Hematopoietic multipotent progenitor cell treated with erythropoietin and hydrocortisone succinate and interleukin-3 and kit ligand, for 8 days (in vitro differentiated cells): ENCODE results near the gene OR51G1.
A peak's percentile ranks its signal among the peaks of the same experiment; 100 is the strongest.
"Not testable (repeated sequence)": the region's sequence is repeated elsewhere in the genome, so short reads cannot be mapped to it uniquely, and the experiment has no call there.

Source experiments
- DNase-seq: peaks from one replicate; pipeline ENCODE4 v3.0.0-alpha.2; 2015

The OR51G1 gene, protein sequence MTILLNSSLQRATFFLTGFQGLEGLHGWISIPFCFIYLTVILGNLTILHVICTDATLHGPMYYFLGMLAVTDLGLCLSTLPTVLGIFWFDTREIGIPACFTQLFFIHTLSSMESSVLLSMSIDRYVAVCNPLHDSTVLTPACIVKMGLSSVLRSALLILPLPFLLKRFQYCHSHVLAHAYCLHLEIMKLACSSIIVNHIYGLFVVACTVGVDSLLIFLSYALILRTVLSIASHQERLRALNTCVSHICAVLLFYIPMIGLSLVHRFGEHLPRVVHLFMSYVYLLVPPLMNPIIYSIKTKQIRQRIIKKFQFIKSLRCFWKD

DNA sequence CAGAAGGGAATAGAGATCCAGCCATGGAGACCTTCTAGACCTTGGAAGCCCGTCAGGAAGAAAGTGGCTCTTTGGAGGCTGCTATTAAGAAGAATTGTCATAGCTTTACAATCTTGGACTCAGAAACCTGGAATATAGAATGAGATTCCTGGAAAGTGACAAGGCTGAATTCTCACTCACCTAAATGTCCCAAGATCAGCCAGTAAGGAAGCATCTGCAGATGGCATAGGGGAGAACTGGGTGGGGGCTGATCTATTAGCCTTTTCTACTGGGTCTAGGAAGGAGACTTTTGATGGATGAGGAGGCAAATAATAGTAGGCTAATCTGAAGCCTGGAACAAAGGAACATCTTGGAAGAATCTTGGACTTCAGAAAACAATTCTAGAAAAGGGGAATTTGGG, at the start of gene OR51G1:
Gene OR51G1, minus strand, starts transcription at position 101 of the 400 bp plus-strand sequence. Its CDS starts 0 bp downstream, at position 101.
- no peak for DNase-seq

DNA sequence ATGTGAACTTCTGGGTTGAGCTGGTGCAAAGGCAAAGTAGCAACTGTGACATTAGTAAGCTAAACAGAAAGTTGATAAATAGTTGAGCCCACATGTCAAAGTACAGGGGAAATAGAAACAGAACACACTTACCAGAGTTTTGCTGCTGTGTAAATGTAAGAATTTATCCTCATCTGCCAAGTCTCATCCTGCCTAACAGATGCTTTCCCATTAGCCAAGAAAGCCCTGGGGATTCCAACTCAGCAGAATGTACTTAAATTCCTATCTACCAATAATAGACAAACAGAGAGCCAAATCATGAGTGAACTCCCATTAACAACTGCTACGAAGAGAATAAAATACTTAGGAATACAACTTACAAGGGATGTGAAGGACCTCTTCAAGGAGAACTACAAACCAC, 38.7 kb upstream of the OR51G1 start:
- DNase-seq, result no peak

DNA sequence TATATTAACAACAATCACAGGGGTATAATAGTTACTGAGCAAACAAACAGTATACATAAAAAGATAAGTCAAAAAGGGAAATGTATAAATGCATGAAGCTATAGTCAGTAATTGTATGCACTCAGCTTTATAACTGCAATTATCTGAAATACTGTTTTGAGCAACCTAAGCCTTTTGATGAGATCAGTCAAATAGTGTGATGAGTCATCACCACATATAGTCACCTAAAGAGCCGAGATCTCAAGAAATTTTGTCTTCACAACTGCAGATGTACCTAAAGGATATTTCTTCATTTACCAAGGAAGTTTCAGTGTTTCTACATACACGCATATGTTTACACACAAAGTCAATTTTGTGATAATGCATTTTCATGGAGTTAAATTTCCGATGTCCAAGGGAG, 36.7 kb upstream of the OR51G1 start:
- DNase-seq, result no peak

DNA sequence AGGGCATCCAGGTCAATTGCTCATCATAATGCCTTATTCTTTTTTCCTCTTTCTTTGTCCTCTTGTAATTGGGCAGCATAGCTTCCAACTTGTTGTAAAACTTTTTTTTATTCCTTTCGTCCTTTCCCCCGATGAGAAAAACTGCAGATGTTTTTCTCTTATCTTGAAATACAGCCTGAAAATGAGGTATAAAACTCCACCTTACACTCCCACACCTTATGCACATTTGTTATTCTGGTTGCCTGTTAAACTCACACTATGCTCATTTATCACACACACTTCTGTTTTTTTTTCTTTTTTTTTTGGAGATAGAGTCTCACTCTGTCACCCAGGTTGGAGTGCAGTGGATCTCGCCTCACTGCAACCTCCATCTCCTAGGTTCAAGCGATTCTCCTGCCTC, 33.3 kb upstream of the OR51G1 start:
- DNase-seq, result no peak

DNA sequence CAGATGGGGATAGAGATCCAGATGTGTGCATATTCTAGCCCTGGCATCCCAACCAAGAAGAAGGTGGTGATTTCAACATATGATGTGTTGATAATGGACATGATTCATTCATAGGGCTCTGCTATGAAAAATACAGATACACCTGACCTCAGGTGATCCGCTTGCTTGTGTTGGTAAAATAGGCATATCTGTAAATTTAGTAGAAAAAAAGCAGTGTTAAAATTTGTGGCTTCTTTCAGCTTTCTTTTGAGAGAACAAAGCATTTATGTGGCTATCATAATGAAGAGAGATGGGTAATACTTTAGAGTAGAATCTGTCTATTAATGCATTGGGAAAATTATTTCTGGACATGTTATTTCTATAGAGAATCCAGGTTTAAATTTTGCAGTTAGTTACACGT, 31.5 kb upstream of the OR51G1 start, which contains the start of gene OR51A2:
Gene OR51A2, minus strand, starts transcription at position 101 of the 400 bp plus-strand sequence. Its CDS starts 0 bp downstream, at position 101.
- DNase-seq, result not testable (repeated sequence)

DNA sequence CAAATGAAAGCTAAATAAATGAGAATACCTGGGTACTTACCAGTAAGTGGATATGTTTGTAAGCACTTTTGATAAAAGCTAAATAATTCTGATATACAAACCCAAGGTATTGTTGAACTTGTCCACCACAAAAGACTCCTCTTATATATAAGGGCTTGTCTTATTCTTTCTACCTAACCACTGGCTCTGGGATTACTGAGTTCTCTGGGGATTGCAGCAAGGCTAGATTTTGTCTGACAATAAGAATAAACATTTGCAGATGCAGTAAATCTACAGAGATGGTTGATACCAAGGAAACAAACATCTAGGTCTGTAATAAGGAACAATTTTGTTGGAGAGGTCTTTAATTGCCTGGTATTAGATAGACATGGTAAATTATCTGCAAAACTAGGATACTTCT, 23.4 kb upstream of the OR51G1 start, which contains the start of gene OR51A4:
Gene OR51A4, minus strand, starts transcription at position 101 of the 400 bp plus-strand sequence. CDS start 505 bp downstream, outside the sequence.
- no peak for DNase-seq

DNA sequence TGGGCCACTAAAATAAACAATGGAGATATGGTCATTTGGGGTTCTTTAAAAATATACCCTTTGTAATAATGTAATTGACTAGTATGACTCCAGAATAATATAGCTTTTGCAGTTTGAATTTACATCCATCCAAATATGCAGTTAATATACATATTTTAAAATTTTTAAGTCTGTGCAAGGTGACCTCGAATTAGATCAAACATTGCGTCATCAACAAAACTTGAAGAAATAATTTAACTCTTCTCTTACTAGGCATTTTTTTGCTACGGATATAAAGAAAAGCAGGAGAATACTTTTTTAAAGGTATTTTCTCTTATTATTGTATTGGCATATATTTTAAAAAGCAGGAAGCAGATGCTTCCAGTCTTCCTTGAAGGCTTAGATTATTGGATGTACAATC, 12.6 kb upstream of the OR51G1 start:
- DNase-seq, result no peak

DNA sequence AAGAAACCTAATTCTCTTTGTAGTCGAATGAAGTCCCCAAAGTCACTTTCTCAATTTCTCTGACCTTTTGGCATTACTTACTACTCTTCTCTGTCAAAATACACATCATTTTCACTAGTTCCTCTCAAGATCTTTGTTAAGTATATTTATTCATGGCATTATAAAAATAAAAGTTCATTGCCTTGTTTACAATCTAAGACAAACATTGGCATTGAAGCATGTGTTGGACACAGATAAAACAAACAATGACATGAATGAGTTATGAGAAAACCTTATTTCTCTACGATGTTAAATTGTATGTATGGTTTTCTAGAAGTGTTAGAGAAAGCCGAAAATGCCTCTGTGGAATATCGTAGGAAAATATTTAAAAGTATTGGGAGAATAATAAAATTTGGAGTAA, 8.6 kb upstream of the OR51G1 start:
- DNase-seq, result no peak

DNA sequence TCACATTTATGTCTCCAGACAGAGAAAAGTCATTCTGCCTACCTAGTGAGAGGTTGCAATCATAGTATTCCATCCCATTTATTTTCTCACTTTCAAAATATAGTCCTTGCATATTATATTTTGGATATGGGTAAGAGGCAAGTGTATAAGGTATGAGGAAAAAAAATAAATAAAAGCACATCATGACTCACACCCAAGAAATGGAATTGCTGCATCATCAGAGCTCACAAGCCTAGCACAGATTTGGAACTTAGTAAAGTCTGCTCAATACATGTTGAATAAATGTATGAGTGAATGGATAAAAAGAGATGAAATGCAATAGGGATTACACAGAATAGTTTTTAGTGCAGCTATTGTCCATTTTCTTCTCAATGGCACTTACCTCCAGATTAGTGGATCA, 2.5 kb upstream of the OR51G1 start:
- no peak for DNase-seq

DNA sequence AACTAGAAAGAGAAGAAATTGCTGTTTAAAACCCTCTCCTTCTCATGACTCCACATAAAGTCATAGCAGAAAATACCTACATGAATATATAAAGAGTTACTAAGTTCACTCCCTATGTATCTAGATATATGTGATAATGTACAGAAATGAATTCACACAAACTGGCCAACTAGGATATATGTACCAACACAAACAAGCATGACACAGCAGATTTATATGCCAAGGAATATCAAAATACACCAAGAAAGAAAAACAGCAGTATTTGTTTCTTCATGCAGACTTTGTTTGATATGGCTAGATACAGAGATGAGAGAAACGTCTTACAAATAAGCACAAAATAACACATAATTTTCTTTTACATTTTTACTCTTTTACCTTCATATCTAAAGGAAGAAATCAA, 1.8 kb downstream of the OR51G1 start:
- DNase-seq, result no peak

DNA sequence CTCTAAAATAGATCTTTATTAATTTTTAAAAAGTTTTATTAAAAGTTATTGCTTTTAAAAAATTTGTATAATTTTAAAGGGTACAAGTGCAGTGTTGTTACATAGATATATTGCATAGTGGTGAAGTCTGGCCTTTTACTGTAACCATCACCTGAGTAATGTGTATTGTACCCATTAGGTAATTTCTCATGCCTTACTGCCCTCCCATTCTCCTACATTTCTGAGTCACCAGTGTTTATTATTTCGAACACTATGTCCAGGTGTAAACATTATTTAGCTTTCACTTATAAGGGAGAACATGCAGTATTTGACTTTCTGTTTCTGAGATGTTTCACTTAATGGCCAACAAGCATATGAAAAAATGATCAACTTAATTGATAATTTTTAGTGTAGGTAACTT, 2.3 kb downstream of the OR51G1 start:
- no peak for DNase-seq

DNA sequence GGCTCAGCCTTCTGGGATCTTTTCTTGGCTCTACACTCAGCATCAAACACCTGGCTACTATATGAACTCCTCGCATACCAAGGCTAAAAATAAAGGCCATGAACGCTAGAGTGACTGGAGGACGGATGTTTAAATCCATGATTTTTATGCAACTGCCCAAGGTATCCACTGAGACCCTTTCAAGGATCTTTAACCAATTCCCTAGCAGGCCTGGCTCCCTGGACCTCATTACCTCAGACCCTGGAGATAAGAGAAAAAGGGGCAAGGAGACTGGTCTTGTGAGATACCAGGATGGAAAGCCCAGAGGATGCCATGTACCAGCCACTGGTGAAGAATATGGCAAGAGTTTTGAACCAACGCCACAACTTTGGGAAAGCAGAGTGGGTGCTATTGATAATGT, 4.9 kb downstream of the OR51G1 start, which contains the start of gene OR51G2:
Gene OR51G2, minus strand, starts transcription at position 101 of the 400 bp plus-strand sequence. CDS start 3,687 bp downstream, outside the sequence.
- DNase-seq, result no peak

DNA sequence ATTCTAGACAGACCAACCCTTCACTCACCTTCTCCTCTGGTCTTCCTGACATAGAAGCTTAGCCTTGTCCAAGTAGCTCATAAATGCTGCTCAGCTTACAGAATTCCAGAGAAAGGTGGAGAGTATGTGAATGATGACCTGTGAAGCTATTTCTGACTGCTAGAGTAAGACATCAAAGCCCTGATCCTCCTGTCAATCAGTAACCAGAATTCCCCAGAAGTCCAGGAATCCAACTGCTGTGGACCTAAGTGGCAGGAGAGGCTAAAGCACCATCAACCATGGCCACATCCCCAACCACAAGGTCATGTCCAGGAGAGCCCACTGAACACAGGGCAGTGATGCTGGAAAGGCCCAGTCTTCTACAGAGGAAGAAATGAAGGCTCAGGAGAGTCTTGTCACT, 7.6 kb downstream of the OR51G1 start:
- DNase-seq, result no peak

DNA sequence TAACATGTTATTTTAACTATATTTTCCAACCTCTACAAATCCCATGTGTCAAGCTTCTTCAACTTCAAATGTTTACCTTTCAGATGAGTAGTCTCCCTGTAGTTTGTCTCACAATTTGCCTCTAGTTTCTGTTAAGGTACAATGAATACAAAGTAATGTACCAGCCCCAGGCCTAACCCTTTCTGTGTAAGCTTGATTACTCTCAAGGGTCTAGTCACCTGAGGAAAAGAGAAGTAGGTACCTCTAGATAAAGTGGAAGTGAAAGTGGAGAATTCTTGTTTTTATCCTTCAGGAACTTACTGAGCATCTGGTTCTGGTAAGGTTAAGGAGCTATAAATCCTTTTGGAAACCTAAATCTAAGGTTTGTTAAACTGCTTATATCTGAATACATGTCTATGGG, 20.7 kb downstream of the OR51G1 start, which contains the start of gene OR51A7:
Gene OR51A7, plus strand, starts transcription at position 300 of the 400 bp plus-strand sequence. CDS start 3,587 bp downstream, outside the sequence.
- DNase-seq, result no peak

DNA sequence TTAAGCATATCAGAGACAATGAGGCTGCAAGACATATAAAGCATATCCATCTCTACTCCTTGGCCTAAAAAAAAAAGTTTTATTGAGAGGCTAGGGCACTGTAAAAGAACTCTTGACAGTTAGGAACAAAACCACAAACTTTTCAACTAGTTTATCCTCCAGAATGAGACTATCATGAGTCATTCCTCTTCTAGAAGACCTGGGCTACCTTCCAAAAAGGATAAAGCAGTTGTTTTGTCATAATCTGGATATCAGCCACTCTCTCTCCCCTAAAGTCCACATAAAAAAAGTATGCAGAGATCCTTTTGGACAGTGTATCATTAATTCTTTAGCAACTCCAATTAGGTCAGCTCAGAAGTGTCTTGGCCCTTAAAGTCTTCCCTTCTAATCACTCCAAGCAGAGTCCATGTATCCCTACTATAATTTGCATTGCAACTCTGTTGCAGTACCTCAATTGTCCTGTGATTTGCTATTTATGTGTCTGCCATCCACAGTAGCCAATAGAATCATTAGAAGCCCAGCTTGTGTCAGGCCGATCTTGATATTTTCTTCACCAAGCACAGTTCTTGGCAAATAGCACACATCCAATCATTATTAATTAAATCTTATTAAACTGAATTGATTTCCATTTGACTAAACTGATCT, 32.0 kb downstream of the OR51G1 start:
- peak; percentile 64 for DNase-seq

DNA sequence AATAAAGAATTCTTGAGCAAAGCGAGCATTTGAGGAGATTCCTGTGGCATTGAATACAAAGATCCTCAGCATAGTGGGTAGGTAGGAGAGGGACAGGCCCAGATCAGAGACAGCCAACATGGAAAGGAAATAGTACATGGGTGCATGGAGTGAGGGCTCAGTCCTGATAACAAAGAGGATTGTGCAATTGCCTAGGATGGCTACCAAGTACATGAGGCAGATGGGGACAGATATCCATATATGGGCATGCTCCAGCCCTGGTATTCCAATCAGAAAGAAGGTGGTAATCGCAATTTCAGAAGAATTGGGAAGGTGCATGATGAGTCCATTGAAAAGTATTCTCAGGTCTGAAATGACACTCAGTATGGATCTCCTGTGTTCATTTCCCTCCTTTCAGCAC, 33.9 kb downstream of the OR51G1 start:
- no peak for DNase-seq

DNA sequence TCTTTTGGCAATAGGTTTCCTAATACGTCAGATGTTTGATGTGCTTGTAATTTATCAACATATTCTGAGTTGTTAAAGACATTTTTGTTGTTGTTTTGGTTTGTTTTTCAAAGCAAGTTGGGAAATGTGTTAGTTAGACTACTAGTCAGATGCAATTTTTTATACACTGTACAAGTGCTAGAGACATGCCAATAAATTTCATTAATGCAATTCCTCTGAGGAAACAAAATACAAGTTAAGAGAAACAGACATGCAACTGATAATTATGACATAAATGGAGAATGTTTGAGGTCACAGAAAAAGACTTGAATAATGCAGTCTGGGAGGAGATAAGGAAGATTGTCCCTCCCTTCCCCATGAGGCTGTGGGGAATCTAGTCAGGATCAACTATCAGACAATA, 36.5 kb downstream of the OR51G1 start:
- no peak for DNase-seq

DNA sequence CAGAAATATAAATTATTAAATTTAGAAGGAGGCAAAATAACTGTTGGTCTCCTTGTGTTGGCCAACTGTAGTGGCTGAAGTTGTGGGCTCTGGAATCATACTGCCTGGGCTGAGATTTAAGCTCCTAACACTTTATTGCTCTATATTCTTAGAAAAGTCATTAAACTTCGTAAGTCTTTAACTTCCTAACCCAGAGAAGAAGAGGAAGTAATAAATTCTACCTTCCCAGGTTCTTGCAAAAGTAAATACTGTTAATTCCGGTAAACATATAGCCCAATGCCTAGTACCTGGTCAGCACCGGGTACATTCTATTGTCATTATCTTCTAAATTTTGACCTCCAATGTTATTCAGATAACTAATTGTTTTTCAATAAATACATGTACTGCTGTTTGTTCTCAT, 38.0 kb downstream of the OR51G1 start:
- DNase-seq, result no peak

DNA sequence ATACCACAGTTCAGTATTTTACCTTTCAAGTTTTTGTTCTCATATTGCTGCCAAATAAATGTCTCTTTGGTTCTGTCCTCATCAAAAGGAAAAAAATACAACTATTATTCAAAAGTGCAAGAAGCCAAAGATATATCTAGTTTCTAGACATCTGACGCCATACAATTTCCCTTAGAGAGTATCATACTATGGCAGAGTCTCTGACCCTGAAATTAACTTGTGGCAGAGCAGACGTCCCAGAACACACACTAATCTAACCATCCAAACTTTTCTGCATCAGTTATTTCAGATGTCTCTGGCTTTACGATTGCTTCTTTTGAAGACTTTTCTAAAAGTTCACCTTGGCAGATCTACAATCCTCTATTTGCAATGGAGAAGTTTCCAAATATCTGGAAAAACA, 39.8 kb downstream of the OR51G1 start:
- DNase-seq, result no peak

DNA sequence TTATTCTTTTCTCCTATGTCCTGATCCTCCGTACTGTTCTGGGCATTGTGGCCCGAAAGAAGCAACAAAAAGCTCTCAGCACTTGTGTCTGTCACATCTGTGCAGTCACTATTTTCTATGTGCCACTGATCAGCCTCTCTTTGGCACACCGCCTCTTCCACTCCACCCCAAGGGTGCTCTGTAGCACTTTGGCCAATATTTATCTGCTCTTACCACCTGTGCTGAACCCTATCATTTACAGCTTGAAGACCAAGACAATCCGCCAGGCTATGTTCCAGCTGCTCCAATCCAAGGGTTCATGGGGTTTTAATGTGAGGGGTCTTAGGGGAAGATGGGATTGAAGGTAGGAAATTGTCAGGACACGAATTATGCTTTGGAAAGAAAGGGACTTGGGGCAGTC, 41.6 kb downstream of the OR51G1 start:
- DNase-seq, result peak; percentile 16

DNA sequence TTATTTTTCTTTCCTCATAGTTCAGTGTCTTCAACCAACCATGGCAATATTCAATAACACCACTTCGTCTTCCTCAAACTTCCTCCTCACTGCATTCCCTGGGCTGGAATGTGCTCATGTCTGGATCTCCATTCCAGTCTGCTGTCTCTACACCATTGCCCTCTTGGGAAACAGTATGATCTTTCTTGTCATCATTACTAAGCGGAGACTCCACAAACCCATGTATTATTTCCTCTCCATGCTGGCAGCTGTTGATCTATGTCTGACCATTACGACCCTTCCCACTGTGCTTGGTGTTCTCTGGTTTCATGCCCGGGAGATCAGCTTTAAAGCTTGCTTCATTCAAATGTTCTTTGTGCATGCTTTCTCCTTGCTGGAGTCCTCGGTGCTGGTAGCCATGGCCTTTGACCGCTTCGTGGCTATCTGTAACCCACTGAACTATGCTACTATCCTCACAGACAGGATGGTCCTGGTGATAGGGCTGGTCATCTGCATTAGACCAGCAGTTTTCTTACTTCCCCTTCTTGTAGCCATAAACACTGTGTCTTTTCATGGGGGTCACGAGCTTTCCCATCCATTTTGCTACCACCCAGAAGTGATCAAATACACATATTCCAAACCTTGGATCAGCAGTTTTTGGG, 42.2 kb downstream of the OR51G1 start, which contains the start of gene OR51T1:
Gene OR51T1, plus strand, starts transcription at position 41 of the 641 bp plus-strand sequence. Its CDS starts 0 bp downstream, at position 41.
- no peak for DNase-seq

DNA sequence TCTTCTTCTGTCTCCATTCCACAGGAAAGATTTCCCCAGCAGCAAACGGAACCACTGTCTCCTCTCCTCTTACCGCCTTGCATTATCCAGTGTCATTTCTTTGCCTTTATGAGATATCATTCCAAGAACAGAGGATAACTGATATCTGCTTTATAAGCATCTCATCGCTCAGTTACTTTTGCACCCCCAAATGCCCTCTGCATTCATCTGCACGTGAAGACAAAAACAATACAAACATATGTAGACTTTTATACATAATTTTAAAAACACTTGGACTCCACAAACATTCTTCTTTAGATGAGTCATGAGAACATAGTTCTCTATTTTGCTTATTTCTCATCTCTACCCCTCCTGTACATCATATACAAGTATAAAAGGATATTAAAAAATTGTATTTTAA, 43.0 kb downstream of the OR51G1 start:
- no peak for DNase-seq
